HCT116 (cell line): ENCODE data around the gene ADARB2. TPM values are rescaled to one million over a fixed set of nuclear protein-coding genes. Genes with fewer than 3 reads are reported as not detected.

Source experiments
- ATAC-seq: fragments of 200-7000 bp; cut with Tn5 transposase; 2 replicates; pipeline ENCODE4 v1.9.1; 2020; ENCODE audit warnings: mild to moderate bottlenecking, moderate library complexity
- BruUV-seq: library from RNA; stranded (reverse); fragments of 400-500 nt; replicated peaks from 2 replicates; lab custom pipeline; 2021; lab: Mats Ljungman, UMichigan
- CTCF ChIA-PET: fragments of 300-600 bp; sonication (Branson Sonifier 250); formaldehyde crosslinking; loops from one replicate; lab custom pipeline; 2021; ENCODE audit warnings: antibody characterized with exemption; lab: Charles Lee
- POLR2A ChIA-PET: fragments of 300-600, 350-600 bp; sonication (Branson Sonifier 250); formaldehyde crosslinking; loops from one replicate; lab custom pipeline; 2021; ENCODE audit warnings: antibody characterized with exemption; lab: Charles Lee
- RAD21 ChIA-PET, 2 experiments: fragments of 300-600 bp; sonication (Branson Sonifier 250); formaldehyde crosslinking; loops; one replicate each; lab custom pipeline; 2023; ENCODE audit warnings: low total read pairs in 2 of 2; ENCODE audit not compliant: uncharacterized antibody in 2 of 2, unreplicated experiment in 2 of 2, low non-redundant PET in 1 of 2; lab: Charles Lee
- DNase-seq: peaks from one replicate; pipeline ENCODE4 v3.0.0-alpha.2; 2010; ENCODE audit warnings: low read depth, low spot score
- H2AFZ ChIP-seq: fragments of 200-600 bp; shearing (Covaris generic), sonication (generic); 2 replicates; pipeline ENCODE4 v1.6.1; 2017; ENCODE audit warnings: low read depth, mixed run types, mixed read lengths, antibody characterized with exemption, low read length; ENCODE audit not compliant: poor library complexity, severe bottlenecking
- H3K27ac ChIP-seq: 2 replicates; pipeline ENCODE4 v1.5.1; 2012; ENCODE audit warnings: low read depth, low read length
- H3K27me3 ChIP-seq: fragments of 200-600 bp; sonication (generic); 2 replicates; pipeline ENCODE4 v1.6.1; 2016; ENCODE audit warnings: mixed run types, low read length, mixed read lengths; ENCODE audit not compliant: insufficient read depth
- H3K36me3 ChIP-seq, 2 experiments: fragments of 200-500 bp in 1 of 2; fragments of 200-600 bp in 1 of 2; sonication (Bioruptor generic) in 1 of 2; sonication (generic) in 1 of 2; 2 replicates each; pipeline versions ENCODE4 v1.5.1 to v1.6.1; 2014 to 2016; ENCODE audit warnings: low read length in 2 of 2, inconsistent platforms in 1 of 2, mixed read lengths in 1 of 2, mixed run types in 1 of 2; ENCODE audit not compliant: insufficient read depth in 2 of 2, control insufficient read depth in 1 of 2
- H3K4me1 ChIP-seq, 2 experiments: fragments of 200-600 bp in 1 of 2; sonication (generic) in 1 of 2; 2 replicates each; pipeline versions ENCODE4 v1.5.1 to v1.6.1; 2012 to 2017; ENCODE audit warnings: low read length in 2 of 2, inconsistent platforms in 1 of 2, mild to moderate bottlenecking in 1 of 2, mixed read lengths in 1 of 2, mixed run types in 1 of 2, moderate library complexity in 1 of 2; ENCODE audit not compliant: insufficient read depth in 2 of 2, control insufficient read depth in 1 of 2
- H3K4me2 ChIP-seq: fragments of 200-600 bp; sonication (generic); 2 replicates; pipeline ENCODE4 v1.6.1; 2017; ENCODE audit warnings: mixed run types, low read length, mixed read lengths
- H3K4me3 ChIP-seq, 2 experiments: fragments of 200-600 bp in 1 of 2; sonication (generic) in 1 of 2; replicated peaks in 1 of 2; 2 replicates each; pipeline ENCODE4 v1.5.1; 2011 to 2016; ENCODE audit warnings: low read length in 2 of 2, control low read depth in 1 of 2, low read depth in 1 of 2, mild to moderate bottlenecking in 1 of 2, mixed read lengths in 1 of 2, mixed run types in 1 of 2
- H3K79me2 ChIP-seq: fragments of 200-600 bp; sonication (generic); 2 replicates; pipeline ENCODE4 v1.6.1; 2017; ENCODE audit warnings: mild to moderate bottlenecking, mixed run types, low read length, moderate library complexity, mixed read lengths; ENCODE audit not compliant: insufficient read depth
- H3K9ac ChIP-seq: fragments of 200-600 bp; sonication (generic); 2 replicates; pipeline ENCODE4 v1.6.1; 2016; ENCODE audit warnings: low read length, mixed read lengths
- H3K9me2 ChIP-seq: fragments of 200-600 bp; sonication (generic), shearing (Covaris generic); 2 replicates; pipeline ENCODE4 v1.6.1; 2017; ENCODE audit warnings: mixed run types, mild to moderate bottlenecking, moderate library complexity; ENCODE audit not compliant: insufficient read depth
- H3K9me3 ChIP-seq, 2 experiments: fragments of 200-500 bp in 1 of 2; fragments of 200-600 bp in 1 of 2; sonication (Bioruptor generic) in 1 of 2; sonication (generic) in 1 of 2; 2 replicates each; pipeline ENCODE4 v1.6.1; 2014 to 2017; ENCODE audit warnings: low read length in 2 of 2, mixed read lengths in 2 of 2, inconsistent platforms in 1 of 2, low read depth in 1 of 2, mild to moderate bottlenecking in 1 of 2, mixed run types in 1 of 2, moderate library complexity in 1 of 2; ENCODE audit not compliant: control insufficient read depth in 1 of 2, insufficient read depth in 1 of 2
- H4K20me1 ChIP-seq: fragments of 200-600 bp; sonication (generic), shearing (Covaris generic); 2 replicates; pipeline ENCODE4 v1.6.1; 2017; ENCODE audit warnings: mixed run types, mild to moderate bottlenecking, moderate library complexity; ENCODE audit not compliant: insufficient read depth
- ATF3 ChIP-seq: IDR thresholded peaks from 2 replicates; pipeline ENCODE4 v1.6.1; 2012
- CEBPB ChIP-seq: IDR thresholded peaks from 2 replicates; pipeline ENCODE4 v1.6.1; 2012; ENCODE audit warnings: low read depth
- CTCF ChIP-seq, 3 experiments: fragments of 200-600 bp in 1 of 3; sonication (generic) in 1 of 3; IDR thresholded peaks in 2 of 3; conservative IDR thresholded peaks in 1 of 3; 2 replicates each; pipeline ENCODE4 v1.5.1; 2012 to 2017; ENCODE audit warnings: low read depth in 2 of 3, low read length in 2 of 3, antibody characterized with exemption in 1 of 3, borderline replicate concordance in 1 of 3, control low read depth in 1 of 3, mild to moderate bottlenecking in 1 of 3, mixed read lengths in 1 of 3, mixed run types in 1 of 3, moderate library complexity in 1 of 3; ENCODE audit not compliant: insufficient read depth in 1 of 3
- EZH2 ChIP-seq: fragments of 200-600 bp; sonication (generic); IDR thresholded peaks from 2 replicates; pipeline ENCODE4 v1.6.1; 2017; ENCODE audit warnings: antibody characterized with exemption, mixed run types
- FOSL1 ChIP-seq: IDR thresholded peaks from 2 replicates; pipeline ENCODE4 v1.6.1; 2012; ENCODE audit warnings: low read depth
- POLR2A ChIP-seq: IDR thresholded peaks from 2 replicates; pipeline ENCODE4 v1.7.0; 2011; ENCODE audit warnings: borderline replicate concordance; ENCODE audit not compliant: insufficient read depth, insufficient read length; ENCODE audit errors: extremely low read depth
- POLR2AphosphoS5 ChIP-seq: IDR thresholded peaks from 2 replicates; pipeline ENCODE4 v1.6.1; 2011; ENCODE audit warnings: mild to moderate bottlenecking, low read depth, low read length, moderate library complexity
- TCF7L2 ChIP-seq: IDR thresholded peaks from 2 replicates; pipeline ENCODE4 v1.7.0; 2011; ENCODE audit warnings: borderline replicate concordance, inconsistent platforms; ENCODE audit not compliant: insufficient read depth, insufficient read length; ENCODE audit errors: extremely low read depth
- YY1 ChIP-seq: IDR thresholded peaks from 2 replicates; pipeline ENCODE4 v1.6.1; 2011; ENCODE audit warnings: low read length, low read depth, moderate library complexity, mild to moderate bottlenecking; ENCODE audit not compliant: insufficient replicate concordance; ENCODE audit errors: extremely low read depth
- intact Hi-C: fragments of 100-400 bp; cut with micrococcal nuclease; formaldehyde crosslinking; loops from 2 replicates; pipeline ENCODE4 v1.10.0; 2022
- total RNA-seq: library from RNA; stranded (reverse); gene quantifications from one replicate; pipeline ENCODE4 v1.2.1, GENCODE V29; 2021; ENCODE audit not compliant: unreplicated experiment
- TF ChIP-seq, protein P1 (sequence below): IDR thresholded peaks from 2 replicates; pipeline ENCODE4 v1.6.1; 2012
- TF ChIP-seq, protein P2 (sequence below): IDR thresholded peaks from 2 replicates; pipeline ENCODE4 v1.6.1; 2012; ENCODE audit warnings: low read depth

ADARB2 gene
- total RNA-seq, 1 experiment from 2014 or later: not detected

DNA sequence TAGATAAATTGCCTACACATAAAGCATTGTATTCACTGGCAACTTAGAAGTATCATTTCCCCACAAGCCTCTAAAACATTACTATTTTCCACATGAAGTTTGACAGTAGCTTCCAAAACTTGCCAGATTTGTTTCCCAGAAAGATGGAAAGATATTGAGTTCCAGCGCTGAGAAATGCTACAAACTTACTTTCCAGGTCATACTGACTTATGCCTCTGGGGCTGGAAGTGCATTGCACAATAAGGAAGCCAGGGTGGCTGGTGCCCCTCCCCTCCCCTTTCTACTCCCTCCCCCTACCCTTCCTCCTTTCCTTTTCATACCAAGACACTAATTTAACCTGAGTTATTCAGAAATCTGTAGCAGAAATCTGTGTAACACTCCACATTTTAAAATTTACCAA, 468.5 kb downstream of the ADARB2 start:
- POLR2A ChIA-PET: no interaction called here
- no TSS peak for BruUV-seq

DNA sequence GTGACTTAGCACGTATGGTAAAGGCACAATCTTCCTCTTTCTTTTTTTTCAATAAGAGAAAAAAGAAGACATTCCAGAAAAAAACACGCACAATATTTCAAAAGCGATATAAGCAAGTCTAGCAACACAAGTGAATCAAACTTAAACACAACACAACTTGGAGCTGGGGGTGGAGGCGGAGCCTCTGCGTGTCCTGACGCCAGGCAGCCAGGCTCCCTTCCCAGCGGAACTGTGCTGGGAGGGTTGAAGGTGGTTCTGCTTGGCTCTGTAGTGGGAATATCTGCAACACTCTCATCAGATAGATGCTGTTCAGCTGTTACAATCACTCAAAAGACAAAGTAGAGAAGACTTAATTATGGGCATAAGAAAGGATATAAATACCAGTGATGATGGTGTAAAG, 469.8 kb downstream of the ADARB2 start:
- H2AFZ ChIP-seq: no peak overlapping the region
- H4K20me1 ChIP-seq: no peaks in the 10 kb centered on the region
- ChIA-PET POLR2A (no interaction called here), RAD21 (no interaction called here), CTCF (interaction anchor here (1.1 kb wide), 1 partner anchor 24 kb away, joined by 4 read pairs; no protein-coding TSS in a partner anchor)
- BruUV-seq: no TSS peak
- no peaks in the 10 kb centered on the region for H3K79me2 ChIP-seq
- H3K27ac ChIP-seq: no peak overlapping the region
- no peaks in the 10 kb centered on the region for H3K9me3 ChIP-seq
- no peaks in the 10 kb centered on the region for H3K36me3 ChIP-seq
- H3K9ac ChIP-seq: no peak overlapping the region
- no peak overlapping the region for H3K4me2 ChIP-seq
- intact Hi-C loops: no loop called here
- ATAC-seq: no peak
- no peaks in the 10 kb centered on the region for H3K9me2 ChIP-seq
- DNase-seq: no peak
- H3K4me3 ChIP-seq: no peak overlapping the region
- no peaks in the 10 kb centered on the region for H3K4me1 ChIP-seq
- peaks cover 16% of the 10 kb centered on the region; the same call in 1 of the 2 replicates for H3K27me3 ChIP-seq
- no peak for TF ChIP-seq FOSL1
- no peak for TF ChIP-seq TCF7L2
- no peak for TF ChIP-seq CTCF (IDR thresholded peaks at IDR 0.05 in 2 of 3, conservative IDR thresholded peaks at IDR 0.05 in 1 of 3; ENCODE audit: borderline replicate concordance in 1 of 3, insufficient read depth in 1 of 3, low read depth in 2 of 3, low read length in 2 of 3)
- TF ChIP-seq, protein P1, sequence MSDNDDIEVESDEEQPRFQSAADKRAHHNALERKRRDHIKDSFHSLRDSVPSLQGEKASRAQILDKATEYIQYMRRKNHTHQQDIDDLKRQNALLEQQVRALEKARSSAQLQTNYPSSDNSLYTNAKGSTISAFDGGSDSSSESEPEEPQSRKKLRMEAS: no peak
- TF ChIP-seq, protein P2, sequence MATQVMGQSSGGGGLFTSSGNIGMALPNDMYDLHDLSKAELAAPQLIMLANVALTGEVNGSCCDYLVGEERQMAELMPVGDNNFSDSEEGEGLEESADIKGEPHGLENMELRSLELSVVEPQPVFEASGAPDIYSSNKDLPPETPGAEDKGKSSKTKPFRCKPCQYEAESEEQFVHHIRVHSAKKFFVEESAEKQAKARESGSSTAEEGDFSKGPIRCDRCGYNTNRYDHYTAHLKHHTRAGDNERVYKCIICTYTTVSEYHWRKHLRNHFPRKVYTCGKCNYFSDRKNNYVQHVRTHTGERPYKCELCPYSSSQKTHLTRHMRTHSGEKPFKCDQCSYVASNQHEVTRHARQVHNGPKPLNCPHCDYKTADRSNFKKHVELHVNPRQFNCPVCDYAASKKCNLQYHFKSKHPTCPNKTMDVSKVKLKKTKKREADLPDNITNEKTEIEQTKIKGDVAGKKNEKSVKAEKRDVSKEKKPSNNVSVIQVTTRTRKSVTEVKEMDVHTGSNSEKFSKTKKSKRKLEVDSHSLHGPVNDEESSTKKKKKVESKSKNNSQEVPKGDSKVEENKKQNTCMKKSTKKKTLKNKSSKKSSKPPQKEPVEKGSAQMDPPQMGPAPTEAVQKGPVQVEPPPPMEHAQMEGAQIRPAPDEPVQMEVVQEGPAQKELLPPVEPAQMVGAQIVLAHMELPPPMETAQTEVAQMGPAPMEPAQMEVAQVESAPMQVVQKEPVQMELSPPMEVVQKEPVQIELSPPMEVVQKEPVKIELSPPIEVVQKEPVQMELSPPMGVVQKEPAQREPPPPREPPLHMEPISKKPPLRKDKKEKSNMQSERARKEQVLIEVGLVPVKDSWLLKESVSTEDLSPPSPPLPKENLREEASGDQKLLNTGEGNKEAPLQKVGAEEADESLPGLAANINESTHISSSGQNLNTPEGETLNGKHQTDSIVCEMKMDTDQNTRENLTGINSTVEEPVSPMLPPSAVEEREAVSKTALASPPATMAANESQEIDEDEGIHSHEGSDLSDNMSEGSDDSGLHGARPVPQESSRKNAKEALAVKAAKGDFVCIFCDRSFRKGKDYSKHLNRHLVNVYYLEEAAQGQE: no peak
- TF ChIP-seq CEBPB: no peak
- TF ChIP-seq POLR2A: no peak
- no peak for TF ChIP-seq POLR2AphosphoS5
- TF ChIP-seq YY1: no peak
- TF ChIP-seq EZH2: no peak
- TF ChIP-seq ATF3: no peak

More for the DNA sequence above, 468.5 kb downstream of the ADARB2 start:
- no peak overlapping the region for H3K4me2 ChIP-seq
- H3K4me3 ChIP-seq: no peak overlapping the region
- no peaks in the 10 kb centered on the region for H3K9me3 ChIP-seq
- no peaks in the 10 kb centered on the region for H3K79me2 ChIP-seq
- H4K20me1 ChIP-seq: no peaks in the 10 kb centered on the region
- ChIA-PET RAD21 (no interaction called here), CTCF (no interaction called here)
- H3K9me2 ChIP-seq: no peaks in the 10 kb centered on the region
- no peaks in the 10 kb centered on the region for H3K4me1 ChIP-seq
- H3K27ac ChIP-seq: no peak overlapping the region
- DNase-seq: no peak
- ATAC-seq: no peak; the same call in 1 of the 2 replicates
- no peak for TF ChIP-seq ATF3
- 0 out of 2 replicates have a peak, but pooled peaks have one; percentile 21 for TF ChIP-seq CEBPB
- intact Hi-C loops: no loop called here
- H3K9ac ChIP-seq: no peak overlapping the region
- no peak overlapping the region for H2AFZ ChIP-seq
- no peaks in the 10 kb centered on the region for H3K36me3 ChIP-seq
- peaks cover 12% of the 10 kb centered on the region; the same call in 1 of the 2 replicates for H3K27me3 ChIP-seq
